ENCODE data around the gene OR2W1.
A peak's percentile ranks its signal among the peaks of the same experiment; 100 is the strongest.

Gene OR2W1

GRCh38 chr6:29021434-29021833 is 23.5 kb downstream of the OR2W1 start:
- no peak overlapping the region for H3K23ac ChIP-seq (ENCODE audit: low read length)
- H2AK5ac ChIP-seq (ENCODE audit: low read length), result no peak overlapping the region
- H4K8ac ChIP-seq (ENCODE audit: low read depth, low read length), result no peak overlapping the region
- H2BK15ac ChIP-seq (replicated peaks; ENCODE audit: low read depth), result no peak overlapping the region
- H2BK120ac ChIP-seq (ENCODE audit: low read depth, low read length), result no peak overlapping the region
- no peak overlapping the region for H3K9ac ChIP-seq (ENCODE audit: low read length)
- no peak overlapping the region for H3K4me2 ChIP-seq (ENCODE audit: low read length)
- no peak overlapping the region for H3K18ac ChIP-seq (ENCODE audit: low read length)
- WGBS (ENCODE audit: extremely low coverage, insufficient coverage, low lambda C conversion rate), result no CpG with 5 or more reads among the region's 2 CpGs
- no peaks in the 10 kb centered on the region for H3K27me3 ChIP-seq (ENCODE audit: insufficient read depth, low read length, poor library complexity)
- H3K79me1 ChIP-seq (ENCODE audit: low read length), result no peaks in the 10 kb centered on the region
- no peak for DNase-seq
- no peak overlapping the region for H3K27ac ChIP-seq (ENCODE audit: low read depth, low read length)
- no peaks in the 10 kb centered on the region for H3K4me1 ChIP-seq (ENCODE audit: control insufficient read depth, low read depth, low read length)
- H2BK5ac ChIP-seq (ENCODE audit: low read length), result no peak overlapping the region
- H3K4ac ChIP-seq (ENCODE audit: low read depth, low read length), result no peak overlapping the region
- no peak overlapping the region for H3K4me3 ChIP-seq (ENCODE audit: low read length)
- H3K36me3 ChIP-seq (ENCODE audit: control insufficient read depth, insufficient read depth, low read length), result no peaks in the 10 kb centered on the region
- H3K79me2 ChIP-seq (ENCODE audit: control insufficient read depth, insufficient read depth, low read length), result no peaks in the 10 kb centered on the region
- no peak overlapping the region for H3K56ac ChIP-seq (ENCODE audit: low read length)
- no peak overlapping the region for H4K5ac ChIP-seq (ENCODE audit: low read length)

GRCh38 chr6:29019629-29020028 is 25.3 kb downstream of the OR2W1 start:
- no peak overlapping the region for H3K27ac ChIP-seq (ENCODE audit: low read depth, low read length)
- no peaks in the 10 kb centered on the region for H3K79me2 ChIP-seq (ENCODE audit: control insufficient read depth, insufficient read depth, low read length)
- no peak overlapping the region for H2BK5ac ChIP-seq (ENCODE audit: low read length)
- H3K56ac ChIP-seq (ENCODE audit: low read length), result no peak overlapping the region
- no peak overlapping the region for H4K8ac ChIP-seq (ENCODE audit: low read depth, low read length)
- WGBS (ENCODE audit: extremely low coverage, insufficient coverage, low lambda C conversion rate), result no CpG with 5 or more reads among the region's 2 CpGs
- no peaks in the 10 kb centered on the region for H3K36me3 ChIP-seq (ENCODE audit: control insufficient read depth, insufficient read depth, low read length)
- H3K79me1 ChIP-seq (ENCODE audit: low read length), result no peaks in the 10 kb centered on the region
- no peak overlapping the region for H3K18ac ChIP-seq (ENCODE audit: low read length)
- H3K4me2 ChIP-seq (ENCODE audit: low read length), result no peak overlapping the region
- no peak overlapping the region for H4K5ac ChIP-seq (ENCODE audit: low read length)
- H3K27me3 ChIP-seq (ENCODE audit: insufficient read depth, low read length, poor library complexity), result no peaks in the 10 kb centered on the region
- H3K9ac ChIP-seq (ENCODE audit: low read length), result no peak overlapping the region
- H3K23ac ChIP-seq (ENCODE audit: low read length), result no peak overlapping the region
- H3K4ac ChIP-seq (ENCODE audit: low read depth, low read length), result no peak overlapping the region
- H3K4me3 ChIP-seq (ENCODE audit: low read length), result no peak overlapping the region
- DNase-seq, result no peak
- H2BK15ac ChIP-seq (replicated peaks; ENCODE audit: low read depth), result no peak overlapping the region
- H3K4me1 ChIP-seq (ENCODE audit: control insufficient read depth, low read depth, low read length), result no peaks in the 10 kb centered on the region
- no peak overlapping the region for H2AK5ac ChIP-seq (ENCODE audit: low read length)
- H2BK120ac ChIP-seq (ENCODE audit: low read depth, low read length), result no peak overlapping the region

GRCh38 chr6:29017428-29017802 is 27.6 kb downstream of the OR2W1 start:
- Histone ChIP-seq H3K36me3 (ENCODE audit: control insufficient read depth, insufficient read depth, low read length) (no peaks in the 10 kb centered on the region), H4K8ac (ENCODE audit: low read depth, low read length) (no peak overlapping the region), H3K9ac (ENCODE audit: low read length) (no peak overlapping the region), H2AK5ac (ENCODE audit: low read length) (no peak overlapping the region), H3K27me3 (ENCODE audit: insufficient read depth, low read length, poor library complexity) (no peaks in the 10 kb centered on the region), H3K18ac (ENCODE audit: low read length) (no peak overlapping the region), H3K4me1 (ENCODE audit: control insufficient read depth, low read depth, low read length) (no peaks in the 10 kb centered on the region), H3K4me2 (ENCODE audit: low read length) (no peak overlapping the region), H3K4ac (ENCODE audit: low read depth, low read length) (no peak overlapping the region), H3K23ac (ENCODE audit: low read length) (no peak overlapping the region), H3K79me1 (ENCODE audit: low read length) (no peaks in the 10 kb centered on the region), H3K56ac (ENCODE audit: low read length) (no peak overlapping the region), H2BK120ac (ENCODE audit: low read depth, low read length) (no peak overlapping the region), H4K5ac (ENCODE audit: low read length) (no peak overlapping the region), H2BK5ac (ENCODE audit: low read length) (no peak overlapping the region), H2BK15ac (replicated peaks; ENCODE audit: low read depth) (no peak overlapping the region), H3K4me3 (ENCODE audit: low read length) (no peak overlapping the region), H3K79me2 (ENCODE audit: control insufficient read depth, insufficient read depth, low read length) (no peaks in the 10 kb centered on the region), H3K27ac (ENCODE audit: low read depth, low read length) (no peak overlapping the region)
- WGBS (ENCODE audit: extremely low coverage, insufficient coverage, low lambda C conversion rate), result 100% methylated on average over 1 of the region's 3 CpGs
- no peak for DNase-seq

DNA sequence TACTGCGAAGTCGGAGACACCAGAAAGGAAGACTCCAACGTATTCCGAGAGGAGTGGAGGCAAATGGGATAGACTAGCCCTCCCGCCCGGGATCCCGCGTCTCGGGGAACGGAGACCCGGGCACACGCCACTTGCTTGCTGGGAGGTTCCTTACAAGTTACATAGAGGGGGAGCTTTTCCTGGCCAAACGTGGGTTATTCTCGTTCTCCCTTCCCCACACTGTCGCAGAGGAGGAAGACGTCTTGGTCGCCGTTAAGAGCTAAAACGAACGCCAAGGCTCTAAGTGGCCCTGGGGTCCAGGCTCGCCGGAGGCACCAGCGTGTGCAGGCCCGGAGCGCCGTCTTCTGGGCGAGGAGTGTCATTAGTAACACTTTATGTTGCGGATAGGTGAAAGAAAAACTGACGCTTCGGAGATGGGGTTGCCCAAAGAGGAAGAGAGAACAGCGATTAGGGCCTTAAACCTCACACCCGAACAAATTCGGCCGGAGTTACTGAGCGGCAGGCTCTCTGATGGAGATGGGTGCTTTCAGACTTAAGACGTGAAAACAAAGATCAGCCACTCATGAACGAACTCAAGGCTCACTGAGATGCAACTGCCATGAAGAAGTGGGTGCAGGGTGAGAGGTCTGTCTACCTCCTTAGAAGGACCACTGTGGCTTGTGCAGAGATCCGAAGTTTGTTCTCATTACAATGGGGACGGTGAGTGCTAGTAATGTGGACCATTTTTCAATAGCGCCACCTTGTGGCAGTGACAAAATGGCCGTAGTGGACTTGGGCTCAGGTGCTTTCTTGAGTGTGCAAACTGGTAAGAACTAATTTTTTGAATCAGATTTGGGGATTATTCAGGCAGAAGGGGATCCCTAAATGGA is 28.2 kb downstream of the OR2W1 start:
- Histone ChIP-seq H3K27me3 (ENCODE audit: insufficient read depth, low read length, poor library complexity) (peaks cover 2% of the 10 kb centered on the region), H2BK120ac (ENCODE audit: low read depth, low read length) (no peak overlapping the region), H3K9ac (ENCODE audit: low read length) (peak overlapping the region; percentile 80), H3K79me2 (ENCODE audit: control insufficient read depth, insufficient read depth, low read length) (no peaks in the 10 kb centered on the region), H3K18ac (ENCODE audit: low read length) (no peak overlapping the region), H2BK15ac (replicated peaks; ENCODE audit: low read depth) (no peak overlapping the region), H3K23ac (ENCODE audit: low read length) (no peak overlapping the region), H3K27ac (ENCODE audit: low read depth, low read length) (no peak overlapping the region), H3K36me3 (ENCODE audit: control insufficient read depth, insufficient read depth, low read length) (no peaks in the 10 kb centered on the region), H3K79me1 (ENCODE audit: low read length) (no peaks in the 10 kb centered on the region), H3K56ac (ENCODE audit: low read length) (peak overlapping the region; percentile 89), H2AK5ac (ENCODE audit: low read length) (no peak overlapping the region), H4K8ac (ENCODE audit: low read depth, low read length) (no peak overlapping the region), H2BK5ac (ENCODE audit: low read length) (no peak overlapping the region), H3K4ac (ENCODE audit: low read depth, low read length) (no peak overlapping the region), H3K4me3 (ENCODE audit: low read length) (peak overlapping the region; percentile 69), H4K5ac (ENCODE audit: low read length) (no peak overlapping the region), H3K4me2 (ENCODE audit: low read length) (peak overlapping the region; percentile 98), H3K4me1 (ENCODE audit: control insufficient read depth, low read depth, low read length) (no peaks in the 10 kb centered on the region)
- WGBS (ENCODE audit: extremely low coverage, insufficient coverage, low lambda C conversion rate), result no CpG with 5 or more reads among the region's 41 CpGs
- peak; percentile 86 for DNase-seq

DNA sequence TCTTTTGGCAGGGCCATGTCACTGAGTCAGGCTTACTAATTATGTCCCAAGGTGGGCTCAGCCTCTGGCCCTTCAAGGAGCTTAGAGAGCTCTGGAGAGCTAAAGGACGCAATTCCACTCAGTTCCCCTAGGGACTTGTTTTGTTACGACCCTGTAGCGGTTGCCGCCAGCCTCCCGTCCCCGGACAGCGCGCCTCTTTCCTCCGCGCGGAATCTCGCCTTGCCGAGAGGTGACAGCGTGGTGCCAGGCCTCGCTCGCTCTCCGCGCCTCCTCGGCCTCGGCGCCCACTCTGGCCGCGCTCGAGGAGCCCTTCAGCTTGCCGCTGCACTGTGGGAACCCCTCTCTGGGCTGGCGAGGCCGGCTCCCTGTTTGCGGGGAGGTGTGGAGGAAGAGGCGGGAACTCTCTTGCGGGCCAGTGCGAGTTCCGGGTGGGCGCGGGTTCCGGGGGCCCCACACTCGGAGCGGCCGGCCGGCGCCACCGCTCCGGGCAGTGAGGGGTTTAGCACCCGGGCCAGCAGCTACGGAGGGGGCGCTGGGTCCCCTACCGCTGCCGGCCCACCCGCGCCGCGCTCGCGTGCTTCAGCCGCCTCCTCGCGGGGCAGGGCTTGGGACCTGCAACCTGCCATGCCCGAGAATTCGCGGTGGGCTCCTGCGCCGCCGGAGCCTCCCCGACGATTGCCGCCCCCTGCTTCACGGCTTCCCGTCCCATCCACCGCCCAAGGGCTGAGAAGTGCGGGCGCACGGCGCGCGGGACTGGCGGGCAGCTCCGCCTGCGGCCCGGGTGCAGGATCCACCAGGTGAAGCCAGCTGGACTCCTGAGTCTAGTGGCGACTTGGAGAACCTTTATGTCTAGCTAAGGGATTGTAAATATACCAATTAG is 30.0 kb downstream of the OR2W1 start:
- Histone ChIP-seq H3K18ac (ENCODE audit: low read length) (no peak overlapping the region), H3K4me2 (ENCODE audit: low read length) (no peak overlapping the region), H3K23ac (ENCODE audit: low read length) (no peak overlapping the region), H3K36me3 (ENCODE audit: control insufficient read depth, insufficient read depth, low read length) (no peaks in the 10 kb centered on the region), H3K9ac (ENCODE audit: low read length) (no peak overlapping the region), H4K5ac (ENCODE audit: low read length) (no peak overlapping the region), H3K4ac (ENCODE audit: low read depth, low read length) (no peak overlapping the region), H3K79me2 (ENCODE audit: control insufficient read depth, insufficient read depth, low read length) (no peaks in the 10 kb centered on the region), H2AK5ac (ENCODE audit: low read length) (no peak overlapping the region), H3K4me3 (ENCODE audit: low read length) (no peak overlapping the region), H3K27me3 (ENCODE audit: insufficient read depth, low read length, poor library complexity) (peaks cover 4% of the 10 kb centered on the region), H2BK15ac (replicated peaks; ENCODE audit: low read depth) (no peak overlapping the region), H3K79me1 (ENCODE audit: low read length) (no peaks in the 10 kb centered on the region), H3K56ac (ENCODE audit: low read length) (no peak overlapping the region), H3K27ac (ENCODE audit: low read depth, low read length) (no peak overlapping the region), H3K4me1 (ENCODE audit: control insufficient read depth, low read depth, low read length) (no peaks in the 10 kb centered on the region), H2BK5ac (ENCODE audit: low read length) (no peak overlapping the region), H4K8ac (ENCODE audit: low read depth, low read length) (no peak overlapping the region), H2BK120ac (ENCODE audit: low read depth, low read length) (no peak overlapping the region)
- WGBS (ENCODE audit: extremely low coverage, insufficient coverage, low lambda C conversion rate), result no CpG with 5 or more reads among the region's 79 CpGs
- peak; percentile 19 for DNase-seq
